GM12801 (cell line): ENCODE data around the gene LSM14A.

Source experiments
- CTCF ChIP-seq: IDR thresholded peaks from one replicate; pipeline ENCODE4 v1.5.1; 2011; ENCODE audit warnings: control low read depth; ENCODE audit not compliant: insufficient read length; ENCODE audit errors: extremely low read depth

Gene LSM14A

GRCh38 chr19:34150558-34150957, 21.7 kb upstream of the LSM14A start:
- no peak for TF ChIP-seq CTCF

DNA sequence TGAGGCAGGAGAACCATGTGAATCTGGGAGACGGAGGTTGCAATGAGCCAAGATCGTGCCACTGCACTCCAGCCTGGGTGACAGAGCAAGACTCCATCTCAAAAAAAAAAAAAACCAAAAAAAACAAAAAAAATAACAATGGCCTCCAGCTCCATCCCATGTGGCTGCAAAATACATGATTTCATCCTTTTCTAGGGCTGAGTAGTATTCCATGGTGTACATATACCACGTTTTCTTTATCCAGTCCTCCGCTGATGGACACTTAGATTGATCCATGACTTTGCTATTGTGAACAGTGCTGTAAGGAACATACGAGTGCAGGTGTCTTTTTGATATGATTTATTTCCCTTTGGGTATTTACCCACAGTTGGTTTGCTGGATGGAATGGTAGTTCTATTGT, 20.9 kb upstream of the LSM14A start:
- no peak for TF ChIP-seq CTCF

- TF ChIP-seq CTCF, result no peak
Observed at GRCh38 chr19:34154401-34154800, 17.9 kb upstream of the LSM14A start.

- TF ChIP-seq CTCF, result no peak
Observed at GRCh38 chr19:34155686-34156085, 16.6 kb upstream of the LSM14A start.

- TF ChIP-seq CTCF, result no peak
Observed at GRCh38 chr19:34165295-34165738, 7.0 kb upstream of the LSM14A start.

DNA sequence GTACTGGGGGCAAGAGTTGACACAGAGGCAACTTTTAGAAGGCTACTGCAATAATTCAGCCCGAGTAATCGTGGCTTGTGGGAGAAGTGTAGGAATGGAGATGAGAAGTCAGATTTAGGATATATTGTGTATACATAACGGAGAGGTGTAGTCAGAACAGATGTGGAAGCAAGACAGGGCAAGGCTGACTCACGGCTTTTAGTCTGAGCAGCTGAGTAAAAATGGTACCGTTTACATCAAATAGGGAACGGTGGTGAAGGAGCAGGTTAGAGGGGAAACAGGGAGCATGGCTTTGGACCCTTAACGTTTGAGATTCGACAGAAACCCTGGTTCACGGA, 796 bp upstream of the LSM14A start:
- no peak for TF ChIP-seq CTCF

GRCh38 chr19:34172661-34173192, 423 bp downstream of the LSM14A start:
- no peak for TF ChIP-seq CTCF
